Neural crest cell (in vitro differentiated cells): ENCODE measurements around the gene SLC1A1. TPM values are rescaled to one million over a fixed set of nuclear protein-coding genes. Genes with fewer than 3 reads are reported as not detected.

Experiments used
- DNase-seq: peaks from one replicate; pipeline ENCODE4 v3.0.0; 2021; ENCODE audit warnings: low read depth, mixed read lengths, low spot score
- H3K27ac Mint-ChIP-seq: one replicate; pipeline ENCODE4 v1.8.0; 2021; ENCODE audit warnings: mild to moderate bottlenecking, mixed read lengths; ENCODE audit not compliant: unreplicated experiment
- H3K27me3 Mint-ChIP-seq: 2 replicates; pipeline ENCODE4 v1.8.0; 2021; ENCODE audit warnings: low read depth, mild to moderate bottlenecking, mixed read lengths
- H3K36me3 Mint-ChIP-seq: 2 replicates; pipeline ENCODE4 v1.8.0; 2021; ENCODE audit warnings: low read depth, mild to moderate bottlenecking, mixed read lengths
- H3K4me1 Mint-ChIP-seq: 2 replicates; pipeline ENCODE4 v1.8.0; 2021; ENCODE audit warnings: mixed read lengths
- H3K4me3 Mint-ChIP-seq: one replicate; pipeline ENCODE4 v1.8.0; 2021; ENCODE audit warnings: mild to moderate bottlenecking, mixed read lengths
- H3K9me3 Mint-ChIP-seq: 2 replicates; pipeline ENCODE4 v1.8.0; 2021; ENCODE audit warnings: mixed read lengths
- CTCF ChIP-seq: fragments of 200-600 bp; sonication (generic); conservative IDR thresholded peaks from 2 replicates; pipeline ENCODE4 v1.5.0; 2021; ENCODE audit warnings: antibody characterized with exemption, mild to moderate bottlenecking
- total RNA-seq: library from RNA; stranded (reverse); gene quantifications from 2 replicates; pipeline ENCODE4 v1.2.1, GENCODE V29; 2021

Gene SLC1A1
- total RNA-seq, 1 donor from 2014 or later, result 0.96 TPM

GRCh38 chr9:4547016-4547415 is 56.7 kb downstream of the SLC1A1 start:
- H3K4me1 Mint-ChIP-seq, result no peaks in the 10 kb centered on the region
- H3K9me3 Mint-ChIP-seq, result no peaks in the 10 kb centered on the region
- no peak overlapping the region for H3K4me3 Mint-ChIP-seq
- H3K27me3 Mint-ChIP-seq, result no peaks in the 10 kb centered on the region
- DNase-seq, result no peak
- TF ChIP-seq CTCF, result no peak
- H3K27ac Mint-ChIP-seq, result no peak overlapping the region
- no peaks in the 10 kb centered on the region for H3K36me3 Mint-ChIP-seq

- H3K4me1 Mint-ChIP-seq, result no peaks in the 10 kb centered on the region
- no peaks in the 10 kb centered on the region for H3K9me3 Mint-ChIP-seq
- H3K27ac Mint-ChIP-seq, result no peak overlapping the region
- H3K36me3 Mint-ChIP-seq, result no peaks in the 10 kb centered on the region
- H3K27me3 Mint-ChIP-seq, result peaks cover 3% of the 10 kb centered on the region
- peak; percentile 35 for TF ChIP-seq CTCF
- peak; percentile 30 for DNase-seq
- no peak overlapping the region for H3K4me3 Mint-ChIP-seq
These were observed 58.8 kb downstream of the SLC1A1 start for GRCh38 chr9:4548811-4549725.

- DNase-seq, result no peak
- H3K9me3 Mint-ChIP-seq, result no peaks in the 10 kb centered on the region
These were observed 59.6 kb downstream of the SLC1A1 start for GRCh38 chr9:4549751-4550295.

GRCh38 chr9:4550777-4551484 is 60.7 kb downstream of the SLC1A1 start:
- H3K4me3 Mint-ChIP-seq, result no peak overlapping the region
- DNase-seq, result no peak
- no peaks in the 10 kb centered on the region for H3K4me1 Mint-ChIP-seq
- peaks cover 3% of the 10 kb centered on the region for H3K27me3 Mint-ChIP-seq
- no peaks in the 10 kb centered on the region for H3K36me3 Mint-ChIP-seq
- no peak for TF ChIP-seq CTCF
- H3K9me3 Mint-ChIP-seq, result no peaks in the 10 kb centered on the region
- H3K27ac Mint-ChIP-seq, result no peak overlapping the region

More at GRCh38 chr9:4549751-4550295, 59.6 kb downstream of the SLC1A1 start:
- H3K36me3 Mint-ChIP-seq, result no peaks in the 10 kb centered on the region
- H3K27ac Mint-ChIP-seq, result no peak overlapping the region
- no peak overlapping the region for H3K4me3 Mint-ChIP-seq
- H3K4me1 Mint-ChIP-seq, result no peaks in the 10 kb centered on the region
- no peak for TF ChIP-seq CTCF
- H3K27me3 Mint-ChIP-seq, result peaks cover 3% of the 10 kb centered on the region

GRCh38 chr9:4553951-4554381 is 63.7 kb downstream of the SLC1A1 start:
- TF ChIP-seq CTCF, result no peak
- no peak for DNase-seq
- no peak overlapping the region for H3K27ac Mint-ChIP-seq
- no peaks in the 10 kb centered on the region for H3K9me3 Mint-ChIP-seq
- peaks cover 3% of the 10 kb centered on the region for H3K27me3 Mint-ChIP-seq
- H3K36me3 Mint-ChIP-seq, result no peaks in the 10 kb centered on the region
- H3K4me1 Mint-ChIP-seq, result no peaks in the 10 kb centered on the region
- no peak overlapping the region for H3K4me3 Mint-ChIP-seq
